MV-4-11 (cell line): ENCODE results near the gene FKRP.
"Not testable (repeated sequence)": the region's sequence is repeated elsewhere in the genome, so short reads cannot be mapped to it uniquely, and the experiment has no call there.

Experiments
- DNase-seq: peaks from one replicate; lab custom pipeline; 2025; lab: John Stamatoyannopoulos, UW

FKRP gene

GRCh38 chr19:46745521-46746280 is at the start of gene FKRP:
Gene FKRP, plus strand, starts transcription at chr19:46746057. Its CDS starts 9,394 bp downstream, at chr19:46755451.
- no peak for DNase-seq

GRCh38 chr19:46696866-46697203 is 49.0 kb upstream of the FKRP start:
- no peak for DNase-seq

- DNase-seq = peak; percentile 98
Measured at GRCh38 chr19:46697204-46697960, 48.5 kb upstream of the FKRP start.

- no peak for DNase-seq
Measured at GRCh38 chr19:46698395-46699321, 47.2 kb upstream of the FKRP start.

- DNase-seq = no peak
Measured at GRCh38 chr19:46700704-46701103, 45.2 kb upstream of the FKRP start.

- DNase-seq = peak; percentile 67
Measured at GRCh38 chr19:46704379-46705076, 41.3 kb upstream of the FKRP start.

- no peak for DNase-seq
Measured at GRCh38 chr19:46710687-46711086, 35.2 kb upstream of the FKRP start.

- DNase-seq = not testable (repeated sequence)
Measured at GRCh38 chr19:46712768-46713338, 33.0 kb upstream of the FKRP start.

- DNase-seq = no peak
Measured at GRCh38 chr19:46713781-46714443, 31.9 kb upstream of the FKRP start.

GRCh38 chr19:46714444-46715106 is 31.3 kb upstream of the FKRP start:
- no peak for DNase-seq

GRCh38 chr19:46715620-46715974 is 30.3 kb upstream of the FKRP start:
- no peak for DNase-seq

- no peak for DNase-seq
Measured at GRCh38 chr19:46715975-46716671, 29.7 kb upstream of the FKRP start.

GRCh38 chr19:46716672-46717033 is 29.2 kb upstream of the FKRP start:
- DNase-seq = no peak

- DNase-seq = peak; percentile 72
Measured at GRCh38 chr19:46717034-46717715, 28.7 kb upstream of the FKRP start, which contains the start of gene PRKD2. Gene PRKD2, minus strand, starts transcription at chr19:46717114. Its CDS starts 744 bp downstream, at chr19:46716370.

- DNase-seq = no peak
Measured at GRCh38 chr19:46717716-46718143, 28.1 kb upstream of the FKRP start.

GRCh38 chr19:46718157-46718933 is 27.5 kb upstream of the FKRP start:
- DNase-seq = peak; percentile 90

- no peak for DNase-seq
Measured at GRCh38 chr19:46718934-46719622, 26.8 kb upstream of the FKRP start.
